ENCODE measurements around the gene RAD23A.

Gene RAD23A

DNA sequence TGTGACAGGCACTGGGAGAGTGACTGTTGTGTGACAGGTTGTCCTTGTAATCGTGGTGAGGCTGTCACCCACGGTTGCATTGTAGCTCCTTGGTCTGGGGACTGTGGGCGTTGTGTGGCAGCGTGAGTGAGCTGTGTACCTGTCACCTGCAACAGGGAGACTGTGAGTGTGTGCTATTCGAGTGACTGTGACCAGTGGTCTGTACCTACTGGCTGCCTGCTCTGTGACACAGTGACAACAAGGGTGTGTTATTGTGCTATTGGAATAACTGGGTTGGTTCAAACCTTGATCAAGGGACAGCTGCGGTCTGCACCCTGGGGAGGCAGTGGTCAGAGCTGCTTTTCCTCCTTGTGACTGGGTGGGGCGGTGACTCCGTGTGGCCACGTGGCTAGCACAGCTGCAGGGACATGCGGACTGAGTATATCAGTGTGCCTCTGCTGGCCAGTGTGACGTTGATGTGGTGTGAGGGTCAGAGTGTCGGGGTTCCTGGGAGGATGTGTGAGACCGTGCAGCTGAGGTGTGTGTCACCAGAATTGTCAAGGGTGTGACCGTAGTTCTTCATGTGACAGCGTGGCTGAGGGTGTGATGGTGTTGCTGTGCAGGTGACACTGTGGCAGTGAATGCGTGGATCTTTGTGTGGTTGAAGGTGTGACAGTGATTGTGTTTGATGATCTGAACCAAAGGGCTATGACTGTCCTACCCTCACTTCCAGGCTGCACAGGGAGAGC, 39.6 kb downstream of the RAD23A start:
- FAIRE-seq, result no peak

DNA sequence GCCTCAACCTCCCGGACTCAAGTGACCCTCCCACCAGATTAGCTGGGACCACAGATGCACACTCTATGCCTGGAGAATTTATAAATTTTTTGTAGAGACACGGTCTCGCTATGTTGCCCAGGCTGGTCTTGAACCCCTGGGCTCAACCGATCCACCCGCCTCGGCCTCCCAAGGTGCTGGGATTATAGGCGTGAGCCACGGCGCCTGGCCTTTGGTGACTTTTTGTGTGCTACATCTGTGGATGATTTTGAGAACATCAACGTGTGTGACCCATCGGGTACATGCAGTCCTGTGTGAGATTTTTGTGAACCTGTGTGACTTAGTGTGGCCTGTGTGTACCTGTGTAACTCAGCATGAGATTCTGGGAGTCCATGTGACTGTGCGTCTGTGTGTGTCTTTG, 41.1 kb downstream of the RAD23A start:
- FAIRE-seq, result no peak

DNA sequence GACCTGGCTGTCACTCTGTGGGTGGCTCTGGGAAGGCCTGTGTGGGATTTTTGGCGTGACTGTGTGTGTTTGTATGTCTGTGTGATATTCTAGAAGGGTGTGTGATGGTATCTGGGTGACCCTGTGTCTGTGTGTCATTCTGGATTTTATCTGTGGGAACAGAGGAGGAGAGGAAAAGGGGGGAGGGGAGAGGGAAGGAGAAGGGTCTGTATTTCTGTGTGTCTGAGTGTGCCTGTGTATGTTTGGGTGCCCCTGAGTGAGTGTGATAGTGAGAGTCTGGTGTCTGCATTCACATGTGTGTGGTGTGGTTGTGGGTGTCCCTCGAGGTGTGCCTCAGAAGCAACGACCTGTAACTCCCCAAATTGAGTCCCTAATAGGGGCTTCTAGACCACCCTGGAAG, 41.5 kb downstream of the RAD23A start:
- FAIRE-seq, result no peak

DNA sequence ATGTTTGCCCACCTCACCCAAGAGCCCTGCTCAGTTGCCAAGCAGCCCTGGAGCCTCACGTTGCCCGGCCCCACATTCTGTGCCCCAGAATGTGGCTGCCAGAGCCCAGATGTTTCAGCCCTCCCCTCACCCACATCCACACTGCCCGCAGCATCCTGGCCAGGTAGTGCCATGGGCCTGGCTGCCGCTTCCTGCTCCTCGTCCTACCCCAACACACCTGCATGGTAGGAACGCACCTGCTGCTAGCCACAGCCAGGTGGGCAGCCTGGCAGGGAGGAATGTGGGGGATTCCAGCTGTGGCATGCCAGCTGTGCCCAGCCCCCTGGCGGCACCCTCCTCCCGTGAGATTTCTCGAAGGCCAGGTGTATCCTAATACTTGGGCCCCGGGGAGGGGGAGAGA, 42.1 kb downstream of the RAD23A start:
- no peak for FAIRE-seq

DNA sequence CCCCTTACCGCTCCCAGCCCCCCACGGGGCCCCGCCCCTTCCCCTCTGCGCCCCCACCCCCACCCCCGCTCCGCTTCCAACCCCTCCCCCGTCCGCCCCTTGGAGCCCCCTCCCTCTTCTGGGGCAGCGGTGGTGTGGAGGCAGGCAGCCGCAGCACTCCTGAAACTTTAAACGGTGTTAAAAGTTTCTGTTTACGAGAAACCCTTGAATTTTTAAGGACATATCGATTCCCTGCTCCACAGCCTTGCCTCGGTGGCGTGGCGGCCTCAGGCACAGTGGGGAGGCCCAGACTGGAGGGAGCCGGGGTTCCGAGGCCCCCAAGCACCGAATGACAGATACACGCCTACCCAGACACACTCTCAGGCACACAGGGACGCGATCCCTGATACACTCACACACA, 44.8 kb downstream of the RAD23A start:
- no peak for FAIRE-seq

DNA sequence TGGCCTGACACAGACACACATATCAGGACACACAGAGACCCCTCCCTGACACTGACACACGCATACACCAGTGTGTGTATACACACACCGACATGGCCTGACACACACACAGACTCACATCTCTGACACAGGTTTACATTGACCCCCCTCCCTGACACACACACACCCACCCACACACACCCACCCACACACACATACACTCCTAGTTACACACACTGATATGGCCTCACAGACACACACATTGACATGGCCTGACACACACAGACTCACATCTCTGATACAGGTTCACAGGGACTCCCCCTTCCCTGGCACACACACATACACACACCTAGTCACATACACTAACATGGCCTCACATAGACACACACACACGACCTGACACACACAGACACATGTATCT, 45.2 kb downstream of the RAD23A start:
- FAIRE-seq, result no peak

DNA sequence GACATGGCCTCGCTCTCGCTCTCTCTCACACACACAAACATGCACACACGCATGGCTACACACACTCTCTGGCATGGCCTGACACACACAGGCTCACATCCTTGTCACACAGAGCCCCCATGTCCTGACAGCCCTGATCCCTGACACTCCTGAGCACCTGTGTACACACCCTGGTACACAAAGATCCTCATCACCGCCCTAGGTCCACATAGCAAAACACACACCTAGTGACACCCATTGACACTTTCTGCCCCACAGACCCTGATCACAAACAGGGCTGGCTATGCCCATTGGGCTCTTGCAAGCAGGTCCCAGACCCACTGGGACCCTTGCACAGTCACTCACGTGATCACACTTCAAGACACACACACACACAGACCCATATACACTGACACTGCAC, 45.6 kb downstream of the RAD23A start:
- no peak for FAIRE-seq

DNA sequence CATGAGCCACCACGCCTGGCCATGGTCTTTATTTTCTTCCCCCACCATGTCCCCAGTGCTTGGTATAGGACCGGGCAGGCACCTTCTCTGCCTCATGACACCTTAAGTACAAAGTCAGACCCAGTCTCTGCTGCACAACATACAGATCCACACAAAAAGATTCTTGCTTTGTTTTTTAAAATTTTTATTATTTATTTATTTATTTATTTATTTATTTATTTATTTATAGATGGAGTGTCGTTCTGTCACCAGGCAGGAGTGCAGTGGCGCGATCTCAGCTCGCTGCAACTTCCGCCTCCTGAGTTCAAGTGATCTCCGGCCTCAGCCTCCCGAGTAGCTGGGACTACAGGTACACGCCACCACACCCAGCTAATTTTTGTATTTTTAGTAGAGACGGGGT, 47.1 kb downstream of the RAD23A start:
- no peak for FAIRE-seq

DNA sequence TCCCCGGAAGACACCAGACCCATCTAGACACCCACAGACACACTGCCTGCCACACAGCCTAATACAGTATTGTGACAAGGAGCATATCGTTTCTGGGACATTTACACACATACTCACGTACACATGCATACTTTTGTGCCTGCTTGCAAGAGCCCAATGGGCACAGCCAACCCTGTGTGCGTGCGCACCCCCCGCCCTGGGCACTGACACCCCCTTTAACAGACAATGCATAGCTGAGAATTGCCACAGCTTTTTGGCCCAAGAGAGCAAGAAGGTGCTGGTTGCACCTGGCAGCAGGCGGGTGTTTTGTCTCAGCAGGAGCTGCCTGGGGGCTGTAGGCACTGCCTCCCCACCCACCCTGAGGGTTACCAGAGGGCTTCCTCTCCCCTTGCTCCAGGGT, 47.9 kb downstream of the RAD23A start:
- FAIRE-seq, result no peak

DNA sequence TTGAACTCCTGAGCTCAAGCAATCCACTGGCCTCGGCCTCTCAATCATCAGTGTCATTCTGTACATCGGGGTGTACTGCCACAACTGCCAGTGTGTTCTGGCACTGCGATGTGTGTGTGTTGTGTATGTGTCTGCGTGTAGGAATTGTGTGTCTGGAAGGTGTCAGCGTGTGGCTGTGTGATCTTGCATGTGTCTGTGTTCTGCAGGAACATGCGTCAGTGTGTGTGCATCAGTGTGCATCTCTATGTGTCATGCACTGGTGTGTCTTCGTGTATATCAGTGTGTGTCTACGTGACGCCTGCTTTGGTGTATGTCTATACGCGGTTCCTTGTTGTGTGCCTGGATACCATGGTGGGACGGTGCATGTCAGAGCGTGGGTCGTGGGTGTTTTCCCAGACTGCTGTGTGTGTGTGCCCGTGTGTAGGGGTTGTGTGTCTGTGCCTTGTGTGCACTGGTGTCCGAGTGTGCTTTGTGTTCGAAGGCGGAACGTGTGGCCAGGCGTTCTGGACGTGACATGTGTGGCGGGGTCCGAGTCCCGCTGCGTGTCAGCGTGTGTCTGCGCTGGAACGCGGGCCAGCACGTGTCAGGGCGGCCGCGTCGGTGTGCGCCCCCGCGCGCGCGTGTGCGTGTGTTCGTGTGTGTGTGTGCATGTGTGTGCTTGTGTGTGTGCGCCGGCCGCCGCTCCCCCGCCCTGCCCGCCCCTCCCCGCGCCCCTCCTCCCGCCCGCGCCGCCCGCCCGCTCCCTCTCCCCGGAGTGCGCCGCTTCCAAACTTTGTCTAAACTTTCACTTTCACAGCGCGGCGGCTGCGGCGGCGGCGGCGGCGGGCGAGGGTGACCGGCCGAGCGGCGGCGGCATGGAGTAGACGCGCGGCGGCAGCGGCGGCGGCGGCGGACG, 49.3 kb downstream of the RAD23A start, which contains the start of gene NFIX:
Gene NFIX, plus strand, starts transcription at position 775 of the 895 bp plus-strand sequence. CDS start 363 bp downstream, outside the sequence.
- FAIRE-seq, result no peak

DNA sequence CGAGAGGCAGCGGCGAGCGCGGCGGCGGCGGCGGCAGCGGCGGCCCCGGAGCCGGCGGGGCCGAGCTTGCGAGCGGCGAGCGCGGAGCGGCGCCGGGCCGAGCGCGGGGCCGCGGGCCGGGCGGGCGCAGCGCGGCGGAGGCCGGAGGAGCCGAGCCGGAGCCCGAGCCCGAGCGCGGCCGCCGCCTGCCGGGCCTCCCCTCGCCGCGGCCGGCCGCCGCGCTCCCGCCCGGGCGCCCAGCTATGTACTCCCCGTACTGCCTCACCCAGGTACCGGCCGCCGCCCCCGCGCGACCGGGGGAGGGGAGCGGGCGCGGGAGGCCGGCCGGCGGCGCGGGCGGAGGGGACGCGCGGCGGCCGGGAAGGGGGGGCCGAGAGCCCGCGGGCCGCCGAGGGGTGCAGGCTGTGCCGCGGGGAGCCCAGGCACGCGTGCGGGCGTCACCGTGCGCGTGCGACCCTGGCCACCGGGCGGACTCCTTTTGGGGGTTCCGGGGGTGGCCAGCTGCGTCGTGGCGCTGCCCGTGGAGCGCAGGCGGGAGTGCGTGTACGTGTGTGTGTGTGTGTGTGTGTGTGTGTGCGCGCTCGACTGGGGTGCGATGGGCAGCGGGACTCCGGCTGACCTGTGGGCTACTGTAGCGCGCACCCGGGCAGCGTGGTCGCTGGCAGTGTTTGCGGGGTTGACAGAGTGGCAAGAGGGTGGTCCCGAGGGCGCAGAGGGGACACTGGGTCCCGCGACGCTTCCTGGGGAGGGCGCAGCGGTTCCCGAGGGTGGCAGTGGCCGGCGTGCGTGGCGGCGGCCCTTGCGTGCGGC, 50.1 kb downstream of the RAD23A start:
- FAIRE-seq, result no peak

DNA sequence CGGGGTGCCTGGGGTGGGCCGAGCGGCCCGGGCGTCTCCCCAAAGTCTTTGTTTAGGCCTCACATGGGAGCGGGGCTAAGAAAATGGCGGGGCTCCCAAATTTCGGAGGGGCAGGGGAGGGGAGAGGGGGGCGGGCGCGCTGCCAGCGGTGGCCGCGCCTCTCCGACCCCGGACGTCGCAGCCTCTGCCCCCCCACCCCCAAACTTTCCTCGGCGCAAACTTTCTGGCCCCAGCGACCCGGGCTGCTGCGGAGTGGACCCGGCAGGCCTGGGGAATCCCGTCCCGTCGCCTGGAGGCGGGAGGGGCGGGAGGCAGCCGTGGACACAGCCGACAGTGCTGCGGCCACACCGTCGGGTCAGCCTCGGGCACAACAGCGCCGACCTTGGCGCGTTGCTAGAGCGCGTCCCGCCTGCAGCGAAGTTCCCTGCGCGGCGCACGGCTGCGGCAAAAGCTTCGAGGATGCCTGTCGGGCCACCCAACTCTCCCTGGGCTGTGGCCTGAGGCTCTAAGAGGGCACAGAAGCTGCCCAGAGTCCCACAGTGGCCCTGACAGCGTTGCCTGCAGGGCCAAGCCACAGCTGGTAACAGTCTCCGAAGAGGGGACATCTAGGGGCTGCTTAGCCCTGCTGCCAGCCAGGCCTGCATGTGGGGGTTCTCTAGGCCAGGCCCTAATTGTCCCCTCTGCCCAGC, 50.9 kb downstream of the RAD23A start:
- no peak for FAIRE-seq

DNA sequence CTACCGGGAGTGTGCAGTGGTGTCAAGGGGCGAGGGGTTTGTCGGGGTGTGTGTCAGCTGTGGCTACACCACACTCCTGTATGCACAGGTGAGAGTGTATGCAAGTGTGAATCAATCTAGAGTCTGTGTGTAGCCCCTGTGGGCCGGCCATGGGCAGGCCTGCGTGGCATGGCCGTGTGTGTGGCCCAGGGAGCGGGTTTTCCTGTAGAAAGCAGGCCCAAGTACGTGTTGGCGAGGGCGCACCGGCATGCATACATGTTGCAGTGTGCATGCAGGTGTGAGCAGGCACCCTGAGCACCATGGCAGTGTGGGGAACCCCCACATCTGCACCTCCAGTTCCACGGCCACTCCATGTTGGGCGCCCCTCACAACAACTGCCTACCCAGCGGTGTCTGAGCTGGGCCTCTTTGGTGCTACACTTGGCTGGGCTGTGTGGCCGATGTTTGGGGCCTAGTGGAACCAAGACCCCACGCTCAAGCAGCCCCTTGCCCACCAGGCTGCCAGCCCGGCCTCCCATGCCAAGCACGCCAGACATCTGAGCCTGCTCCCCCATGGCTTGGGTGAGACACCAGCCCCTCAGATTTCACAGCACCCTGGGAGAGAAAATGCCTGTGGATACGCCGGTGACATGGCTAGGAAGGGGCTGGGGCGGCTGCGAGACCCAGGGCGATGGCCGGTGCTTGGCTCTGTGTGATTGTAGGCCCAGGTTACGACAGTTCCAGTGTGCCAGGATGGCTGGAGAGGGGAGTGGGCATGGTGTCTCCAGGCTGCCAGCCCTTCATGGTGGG, 51.7 kb downstream of the RAD23A start:
- no peak for FAIRE-seq

DNA sequence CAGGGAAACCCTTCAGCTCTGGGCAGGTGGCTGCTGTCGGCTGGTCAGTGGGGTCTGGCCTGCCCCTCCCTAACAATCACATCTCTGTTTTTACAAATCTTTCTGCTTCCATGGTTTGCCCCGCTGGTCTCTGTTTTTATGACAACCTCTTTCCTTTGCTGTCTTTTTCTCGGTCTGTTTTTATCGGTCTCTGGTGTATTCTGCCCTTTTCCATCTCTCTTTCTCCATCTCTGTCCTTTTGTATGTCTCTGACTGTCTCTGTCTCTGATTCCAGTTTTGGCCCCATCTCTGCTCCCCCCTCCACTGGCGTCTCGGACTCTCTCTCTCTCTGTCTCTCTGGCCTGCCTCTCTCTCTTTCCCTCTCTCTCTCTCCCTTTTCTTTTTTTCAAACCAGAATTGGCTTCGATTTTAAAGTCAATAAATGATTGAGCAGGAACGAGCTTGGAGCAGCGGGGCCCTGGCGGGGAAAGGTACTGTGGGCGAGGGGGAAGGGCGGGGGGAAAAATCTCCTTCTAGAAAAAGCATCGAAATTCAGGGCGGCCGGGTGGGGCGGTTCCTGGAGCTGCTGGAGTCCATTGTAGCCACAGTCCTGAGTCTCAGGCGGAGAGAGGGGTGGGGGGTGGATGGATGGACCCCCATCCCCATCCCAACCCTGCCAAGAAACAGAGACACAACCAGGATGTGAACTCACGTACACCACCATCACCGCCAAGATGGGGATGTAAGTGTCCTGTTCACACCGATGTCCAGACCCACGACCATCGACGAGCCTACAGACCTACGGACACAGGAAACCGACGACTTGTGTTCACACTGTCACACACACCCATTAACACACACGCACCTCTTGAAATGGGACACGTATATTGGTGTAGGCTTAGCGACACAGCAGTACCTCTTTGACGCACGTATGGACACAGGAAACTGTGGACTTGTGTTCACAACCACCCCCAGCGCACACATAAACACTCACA, 52.6 kb downstream of the RAD23A start:
- FAIRE-seq, result no peak

DNA sequence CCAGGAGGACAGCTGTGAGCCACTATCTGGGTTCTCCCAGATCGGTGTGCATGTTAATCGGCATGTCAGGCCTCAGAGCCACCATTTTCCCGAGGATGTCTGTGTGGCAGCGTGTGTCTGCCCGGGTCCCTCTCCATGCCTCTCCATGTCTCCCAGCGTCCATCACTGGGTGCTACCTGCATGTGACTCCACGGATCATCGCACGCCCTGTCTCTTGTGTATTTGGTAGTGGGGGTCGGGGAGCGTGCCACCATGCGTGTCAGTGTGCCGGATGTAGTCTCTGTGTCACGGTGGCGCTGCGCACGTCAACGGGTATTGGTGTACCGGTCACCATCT, 55.5 kb downstream of the RAD23A start:
- no peak for FAIRE-seq

DNA sequence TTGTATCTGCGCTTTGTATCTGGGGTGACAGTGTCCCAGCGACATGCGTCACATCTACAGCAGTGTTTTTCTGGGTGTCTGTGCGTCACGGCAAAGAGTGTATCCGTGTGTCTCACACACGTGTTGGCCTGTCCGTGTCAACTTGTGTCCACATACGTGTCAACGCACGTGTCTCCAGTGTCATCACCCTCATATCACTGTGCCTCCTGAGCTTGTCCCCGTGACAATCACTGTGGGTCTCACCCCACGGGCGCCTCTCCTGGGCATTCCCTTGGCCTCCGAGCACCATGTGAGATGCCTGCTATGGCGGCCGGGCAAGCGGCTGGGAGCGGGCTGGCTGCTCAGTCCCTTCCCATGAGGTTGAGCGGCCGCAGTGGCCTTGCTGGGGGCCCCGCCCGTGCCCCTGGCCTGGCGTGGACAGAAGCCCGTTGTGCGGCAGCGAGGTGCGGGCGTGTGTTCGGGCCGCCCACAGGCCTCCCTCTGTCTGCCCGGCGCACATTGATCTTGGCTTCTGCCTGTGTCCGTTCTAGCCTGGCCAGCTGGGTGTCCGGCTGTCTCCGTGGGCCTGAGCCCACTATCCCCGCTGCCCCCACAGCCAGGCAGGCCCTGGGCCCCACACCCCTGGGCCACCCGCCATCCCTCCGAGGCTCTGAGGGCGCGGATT, 56.0 kb downstream of the RAD23A start:
- FAIRE-seq, result no peak

DNA sequence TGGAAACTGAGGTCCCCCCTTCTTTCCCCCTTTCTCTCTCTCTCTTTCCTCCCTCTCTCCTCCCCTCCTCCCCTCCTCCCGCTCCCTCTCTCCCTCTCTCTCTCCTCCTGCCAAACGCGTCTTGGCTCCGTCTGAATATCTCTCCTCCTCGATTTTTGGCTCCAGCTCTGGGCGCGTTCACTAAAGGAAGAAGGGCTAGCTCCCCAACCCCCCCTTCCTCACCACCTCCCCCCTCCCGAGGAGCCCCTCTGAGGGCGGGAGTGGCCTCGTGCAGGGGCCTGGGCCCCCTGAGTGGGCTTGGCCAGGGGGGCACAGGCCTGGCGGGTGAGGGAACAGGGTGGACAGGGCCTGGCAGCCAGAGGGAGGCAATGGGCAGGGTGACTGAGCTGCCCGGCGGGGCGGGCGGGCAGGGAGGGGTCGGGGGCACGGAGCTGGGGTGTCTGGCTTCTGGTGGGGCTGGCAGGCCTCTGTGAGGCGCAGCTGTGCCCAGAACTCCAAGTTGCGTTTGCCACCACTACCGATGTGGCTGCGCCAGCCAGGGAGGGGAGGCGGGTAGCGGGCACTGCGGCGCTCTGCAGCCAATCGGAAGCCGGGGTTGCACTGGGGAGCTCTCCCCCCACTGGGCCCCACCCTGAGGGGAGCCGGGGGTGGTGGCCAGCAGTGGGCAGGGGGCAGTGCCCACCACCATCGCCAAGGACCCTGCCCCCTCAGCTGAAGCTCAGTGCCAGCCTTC, 56.7 kb downstream of the RAD23A start:
- no peak for FAIRE-seq

DNA sequence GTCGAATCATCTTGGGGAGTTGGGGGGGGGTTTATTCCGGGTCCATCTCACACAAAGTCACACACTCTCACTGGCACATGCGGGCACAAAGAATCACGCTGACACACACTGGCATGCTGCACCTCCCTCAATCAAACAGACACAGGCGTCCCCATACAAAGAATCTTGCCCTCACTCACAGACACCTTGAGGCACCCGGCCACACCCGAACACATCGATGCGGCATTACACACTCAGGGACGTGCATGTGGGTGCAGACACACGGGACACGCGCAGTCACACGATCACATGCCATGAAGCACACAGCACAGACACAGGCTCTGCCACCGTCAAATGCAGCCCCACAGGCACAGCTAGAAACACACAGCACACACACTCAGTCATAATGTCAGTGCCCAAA, 57.4 kb downstream of the RAD23A start:
- FAIRE-seq, result no peak
